Stimulated activated CD4-positive, alpha-beta T cell treated with anti-CD3 and anti-CD28 coated beads, Interleukin-1b, Interleukin-23, amount 100 ng/mL, for 4 hours (primary cell): Measurements from ENCODE around the gene ATP5IF1.

Experiments used
- DNase-seq, 2 donors: peaks; one replicate each; pipeline ENCODE4 v3.0.0-alpha.2; 2020; ENCODE audit warnings: low read depth in 2 of 2

The ATP5IF1 gene

DNA sequence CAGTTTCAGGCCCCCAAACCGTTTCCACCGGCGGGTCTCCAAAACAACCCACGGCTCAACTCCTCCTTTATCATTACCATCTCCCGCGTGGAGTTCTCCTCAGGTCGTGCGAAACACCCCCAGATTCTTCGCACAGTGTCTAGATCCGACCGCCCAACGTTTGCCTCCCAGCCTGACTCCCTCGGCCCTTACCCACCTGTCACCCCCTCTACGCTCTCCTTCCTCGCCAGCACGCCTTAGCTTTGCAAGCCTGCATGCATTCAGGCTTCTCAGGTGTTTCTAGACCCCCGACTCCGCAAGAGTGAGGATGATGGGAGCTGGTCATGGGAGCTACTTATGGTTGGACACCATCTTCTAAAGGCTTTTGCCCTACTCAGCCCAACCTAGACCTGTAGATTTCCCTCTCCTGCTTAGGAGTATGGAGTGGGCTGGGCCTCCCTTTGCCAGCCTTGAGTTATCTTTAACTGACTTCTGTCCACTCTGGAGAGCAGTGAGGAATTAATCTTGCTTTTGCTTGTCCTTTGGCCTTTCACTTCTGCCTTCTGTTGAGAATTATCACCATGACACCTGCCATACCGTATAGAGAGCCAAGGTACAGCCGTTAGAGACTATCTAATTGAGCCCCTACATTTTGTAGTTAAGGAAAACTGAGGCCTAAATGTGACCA lies 865 bp downstream of the ATP5IF1 start:
- DNase-seq, result no peak

DNA sequence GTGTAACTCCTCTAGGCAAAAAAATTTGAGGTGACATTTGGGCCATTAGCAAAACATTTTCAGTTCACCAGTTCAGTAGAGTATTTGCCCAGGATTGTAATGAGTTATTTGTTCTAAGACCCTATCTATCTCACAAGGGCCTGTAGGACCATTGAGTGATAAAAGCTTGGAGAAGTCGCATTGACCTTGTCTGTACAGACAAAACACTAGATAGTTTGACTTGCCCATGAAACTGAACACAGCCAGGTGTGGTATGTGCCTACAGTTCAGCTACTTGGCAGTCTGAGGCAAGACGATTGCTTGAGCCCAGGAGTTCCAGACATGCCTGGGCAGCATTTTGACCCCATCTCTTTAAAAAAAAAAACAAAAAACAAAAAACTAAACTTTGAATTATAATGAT lies 3.1 kb downstream of the ATP5IF1 start:
- DNase-seq, result no peak

DNA sequence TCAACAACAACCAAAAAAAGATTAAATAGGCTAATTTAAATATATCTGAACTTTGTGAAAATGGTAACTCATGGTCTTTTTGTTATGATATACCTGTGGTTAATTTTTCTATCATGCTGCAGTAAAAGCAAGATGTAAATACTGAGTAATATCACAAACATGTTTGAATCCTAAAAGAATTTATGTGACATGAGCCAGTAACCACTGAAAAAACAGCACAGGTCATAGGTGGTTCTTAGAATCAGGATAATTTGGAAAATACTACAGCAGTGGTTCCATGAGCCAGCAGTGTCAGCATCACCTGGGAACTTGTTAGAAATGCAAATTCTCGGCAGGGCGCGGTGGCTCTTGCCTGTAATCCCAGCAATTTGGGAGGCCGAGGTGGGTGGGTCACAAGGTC lies 4.1 kb downstream of the ATP5IF1 start:
- no peak for DNase-seq

DNA sequence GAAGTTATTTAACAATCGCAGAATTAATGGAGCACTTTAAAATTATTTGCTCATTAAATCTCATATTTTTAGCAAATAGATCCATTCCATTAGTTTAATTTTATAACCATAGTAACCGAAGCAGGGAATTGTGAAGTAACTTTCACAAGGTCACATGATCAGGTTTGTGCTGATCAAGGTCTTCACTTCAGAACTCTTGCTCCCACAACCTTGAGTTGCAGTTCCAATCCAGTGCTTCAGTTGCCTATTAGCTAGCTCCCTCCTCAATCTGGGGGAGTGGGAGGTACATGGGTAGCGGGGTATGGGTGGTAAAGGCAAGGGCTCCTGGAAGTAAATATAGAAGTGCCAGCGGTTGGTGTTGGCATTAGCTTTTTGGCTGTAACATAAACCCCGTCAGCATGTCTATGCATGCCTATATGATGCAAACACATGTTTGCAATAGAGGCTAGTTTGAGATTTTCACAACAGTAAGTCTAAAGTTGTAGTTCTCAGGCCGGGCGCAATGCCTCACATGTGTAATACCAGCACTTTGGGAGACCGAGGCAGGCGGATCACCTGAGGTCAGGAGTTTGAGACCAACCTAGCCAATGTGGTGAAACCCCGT lies 5.8 kb downstream of the ATP5IF1 start:
- DNase-seq, result no peak

DNA sequence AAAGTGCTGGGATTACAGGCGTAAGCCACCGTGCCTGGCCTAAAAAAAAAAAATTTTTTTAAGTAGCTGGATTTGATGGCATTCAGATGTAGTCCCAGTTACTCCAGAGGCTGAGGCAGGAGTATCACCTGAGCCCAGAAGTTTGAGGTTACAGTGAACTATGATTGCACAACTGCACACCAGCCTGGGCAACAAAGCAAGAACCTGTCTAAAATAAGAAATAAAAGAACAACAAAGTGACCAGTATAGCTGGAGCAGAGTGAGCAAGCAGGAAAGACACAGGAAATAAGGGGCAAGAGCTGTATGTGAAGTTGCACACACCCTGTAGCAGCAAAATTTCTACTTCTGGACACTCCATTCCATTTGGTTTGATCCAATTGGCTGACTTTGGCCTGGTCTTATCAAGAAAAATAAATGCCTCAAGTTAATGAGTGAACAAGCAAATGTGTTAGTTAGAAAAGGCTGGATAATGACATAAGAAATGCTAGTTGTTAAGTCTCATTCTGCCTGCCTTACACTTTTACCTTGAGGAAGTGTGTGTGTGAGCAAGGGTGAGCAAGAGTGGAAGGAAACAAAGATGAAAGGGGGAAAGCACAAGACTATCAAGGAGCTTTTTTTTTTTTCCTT lies 7.9 kb downstream of the ATP5IF1 start:
- no peak for DNase-seq

DNA sequence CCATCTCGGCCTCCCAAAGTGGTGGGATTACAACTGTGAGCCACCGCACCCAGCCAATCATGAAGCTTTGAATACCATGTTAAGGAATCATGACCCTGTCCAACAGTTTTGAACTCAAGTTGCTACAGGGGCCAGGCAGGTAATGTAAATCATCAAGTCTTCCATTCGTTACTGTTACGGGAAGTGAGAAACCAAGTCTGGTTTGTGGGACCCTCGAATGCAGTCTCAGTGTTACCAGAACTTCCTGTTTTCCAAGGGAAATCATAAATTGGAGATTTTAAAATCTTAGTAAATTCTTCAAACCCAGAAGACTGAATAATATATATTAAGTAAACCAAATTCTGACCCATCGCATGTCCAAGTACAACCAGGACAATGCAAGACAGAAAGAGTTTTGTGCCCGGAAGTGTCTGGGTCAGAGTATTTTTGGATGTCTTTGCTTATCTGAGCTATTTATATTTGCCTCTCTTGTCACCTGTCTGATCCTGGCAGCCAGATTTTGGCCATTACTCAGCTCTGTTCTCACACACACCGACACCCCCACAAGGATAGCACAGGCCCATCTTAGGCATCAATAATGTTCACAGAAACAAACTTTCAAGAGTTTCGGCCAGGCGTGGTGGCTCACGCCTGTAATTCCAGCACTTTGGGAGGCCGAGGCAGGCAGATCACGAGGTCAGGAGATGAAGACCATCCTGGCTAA lies 8.8 kb downstream of the ATP5IF1 start:
- no peak for DNase-seq

DNA sequence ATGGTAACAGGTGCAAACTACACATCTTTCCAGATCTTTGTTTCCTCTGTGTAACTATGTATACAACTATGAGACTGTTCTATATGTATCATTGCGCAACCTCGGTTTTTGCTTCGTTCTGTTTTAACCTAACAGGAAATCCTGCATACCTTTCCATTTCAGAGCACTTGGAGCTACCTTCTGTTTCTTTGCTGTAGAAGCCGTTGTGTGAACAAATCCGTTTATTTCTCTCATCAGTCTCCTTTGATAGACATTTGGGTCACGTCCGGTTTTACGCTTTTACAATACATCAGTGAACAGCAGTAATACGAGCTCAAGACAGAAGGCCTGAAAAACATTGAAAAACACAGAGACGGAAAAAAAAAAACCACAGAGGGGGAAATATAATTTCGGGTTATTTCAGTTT lies 10.5 kb downstream of the ATP5IF1 start:
- no peak for DNase-seq

DNA sequence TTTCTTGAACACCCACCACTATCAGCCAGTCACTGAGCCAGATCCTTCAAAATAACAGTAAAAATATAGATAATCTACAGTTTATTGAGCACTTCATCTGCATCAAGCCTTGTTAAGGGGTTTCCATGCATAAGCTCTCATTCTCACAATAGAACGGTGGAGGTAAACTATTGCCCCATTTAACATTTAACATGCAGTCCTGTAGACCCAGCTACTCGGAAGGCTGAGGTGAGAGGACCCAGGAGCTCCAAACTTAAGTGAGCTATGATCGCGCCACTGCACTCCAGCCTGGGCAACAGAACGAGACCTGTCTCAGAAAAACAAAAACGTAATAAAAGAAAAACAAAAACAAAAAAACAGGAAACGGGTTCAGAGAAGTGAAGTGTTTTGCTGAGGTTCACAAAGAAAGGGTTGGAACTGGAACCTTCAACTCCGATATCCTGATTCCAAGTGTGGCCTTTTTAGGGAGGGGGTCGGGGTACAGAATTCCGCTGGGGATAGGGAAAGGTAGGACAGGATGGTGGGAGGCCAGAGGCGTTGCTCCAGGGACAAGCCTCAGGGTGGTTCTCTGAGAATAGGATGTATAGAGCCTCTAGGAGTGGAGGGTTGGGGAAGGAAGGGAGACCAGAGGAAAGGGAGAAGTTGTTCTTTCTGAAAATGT lies 11.8 kb downstream of the ATP5IF1 start:
- DNase-seq, result no peak

DNA sequence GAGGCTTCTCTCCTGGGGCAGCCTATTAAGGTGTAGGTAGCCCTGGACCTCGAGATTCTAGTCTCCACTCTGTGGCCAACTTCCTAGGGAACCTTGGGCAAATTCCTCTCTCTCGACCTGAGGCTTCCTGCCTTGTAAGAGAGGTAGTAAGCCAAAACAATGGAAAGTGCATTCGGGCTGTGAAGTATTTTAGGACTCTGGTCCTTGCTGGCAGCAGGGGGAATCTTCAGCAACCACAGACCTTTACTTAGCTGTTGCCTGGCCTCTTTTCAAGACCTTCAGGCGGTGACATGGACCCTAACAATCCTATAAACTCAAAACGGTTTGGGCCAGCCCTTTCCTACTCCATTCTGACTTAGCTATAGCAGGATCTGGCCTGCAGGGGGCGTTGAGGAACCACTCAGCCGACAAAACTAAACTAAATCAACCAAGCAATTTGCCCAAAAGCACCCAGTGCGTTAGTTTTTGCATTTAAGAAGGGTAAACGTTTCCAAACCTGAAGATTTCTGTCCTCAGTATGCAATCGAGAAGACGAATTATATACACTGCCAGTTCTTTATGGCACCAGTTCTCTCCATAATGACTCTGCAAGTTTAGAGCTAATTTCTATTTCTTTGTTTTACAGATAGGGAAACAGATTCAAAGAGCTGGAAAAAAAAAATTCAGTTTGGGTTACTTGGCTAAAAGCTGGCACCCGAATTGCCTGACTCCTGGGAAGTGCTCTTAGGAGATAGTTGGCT lies 12.5 kb downstream of the ATP5IF1 start:
- peak; percentile 70 to 71 for DNase-seq

DNA sequence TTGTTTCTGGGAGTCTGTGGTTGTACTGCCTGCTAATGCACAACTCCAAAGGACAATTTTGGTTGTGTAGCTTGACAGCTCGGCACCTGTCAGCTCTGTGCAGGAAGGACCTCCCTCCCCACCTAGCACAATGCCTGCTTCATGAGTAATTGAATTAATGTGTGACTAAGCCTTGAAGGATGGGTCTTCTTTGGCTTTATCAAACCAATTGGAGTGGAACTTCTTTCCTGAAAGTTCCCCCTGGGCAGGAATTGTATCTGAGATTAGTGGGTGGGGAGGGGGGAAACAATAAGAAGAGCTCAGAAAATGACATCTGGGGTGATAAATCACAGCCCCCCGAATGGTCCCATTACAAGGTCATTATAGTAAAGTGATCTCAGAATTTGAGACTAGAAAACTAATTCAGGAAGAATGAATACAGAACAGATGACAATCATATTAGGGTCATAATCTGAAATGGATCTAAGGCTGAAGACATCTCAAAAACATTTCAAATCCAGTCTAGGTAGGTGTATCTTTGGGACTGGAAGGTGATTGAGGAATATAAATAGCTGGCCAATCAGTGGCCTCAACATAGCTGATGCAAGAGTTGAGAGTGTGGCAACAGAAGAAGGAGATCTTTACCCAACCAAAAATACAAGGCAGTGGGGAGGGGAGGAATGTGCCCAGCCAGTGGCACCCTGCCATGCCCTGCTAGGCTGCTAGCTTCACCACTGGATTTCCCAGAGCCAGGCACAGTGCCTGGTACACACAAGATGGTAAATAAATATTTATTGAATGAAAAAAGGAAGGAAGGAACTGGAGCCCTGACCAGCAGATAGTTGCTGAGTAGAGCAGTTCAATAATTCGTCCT lies 13.3 kb downstream of the ATP5IF1 start:
- DNase-seq, result no peak

DNA sequence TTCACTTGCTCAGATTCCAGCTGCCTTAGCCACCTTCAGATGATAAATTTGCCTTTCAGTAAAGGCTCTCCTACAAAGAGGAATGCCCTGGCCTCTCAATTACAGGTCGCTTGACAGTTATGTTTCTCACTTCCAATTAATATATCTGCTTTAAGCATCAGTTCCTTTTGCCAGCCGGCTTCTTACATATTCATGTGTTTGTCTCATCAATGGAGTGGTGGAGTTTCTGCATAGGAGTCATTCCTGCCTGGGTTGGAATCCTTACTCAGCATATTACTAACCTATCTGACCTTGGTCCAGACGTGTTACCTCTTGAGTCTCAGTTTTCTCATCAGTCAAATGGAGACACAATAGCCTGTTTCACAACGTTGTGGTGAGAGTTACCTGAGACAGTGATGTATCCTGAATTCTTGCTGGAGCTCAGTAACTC lies 14.0 kb downstream of the ATP5IF1 start:
- DNase-seq, result no peak

DNA sequence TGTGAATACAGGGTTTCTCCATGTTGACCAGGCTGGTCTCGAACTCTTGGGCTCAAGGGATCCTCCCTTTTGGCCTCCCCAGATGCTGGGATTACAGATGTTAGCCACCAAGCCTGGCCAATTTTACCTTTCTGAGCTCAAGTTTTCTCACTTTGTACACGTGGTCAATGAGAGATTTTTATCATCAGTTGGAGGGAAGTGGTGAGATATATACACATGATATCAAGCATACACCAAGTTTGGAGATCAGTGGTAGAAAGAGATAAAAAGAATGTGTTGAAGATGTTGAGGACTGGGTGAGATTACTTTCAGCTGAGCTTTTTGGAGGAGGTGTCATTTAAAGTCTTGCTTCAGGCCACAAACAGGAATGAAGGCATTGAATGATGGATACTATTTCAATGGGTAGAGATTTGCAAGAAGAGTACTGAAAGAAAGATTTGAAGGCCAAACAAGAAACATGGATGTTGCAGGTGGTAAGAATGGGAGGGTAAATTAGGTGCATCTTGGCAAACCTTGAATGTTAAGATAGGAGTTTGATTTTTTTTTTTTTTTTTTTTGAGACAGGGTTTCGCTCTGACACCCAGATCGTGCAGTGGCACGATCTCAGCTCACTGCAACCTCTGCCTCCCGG lies 20.4 kb downstream of the ATP5IF1 start:
- DNase-seq, result no peak

DNA sequence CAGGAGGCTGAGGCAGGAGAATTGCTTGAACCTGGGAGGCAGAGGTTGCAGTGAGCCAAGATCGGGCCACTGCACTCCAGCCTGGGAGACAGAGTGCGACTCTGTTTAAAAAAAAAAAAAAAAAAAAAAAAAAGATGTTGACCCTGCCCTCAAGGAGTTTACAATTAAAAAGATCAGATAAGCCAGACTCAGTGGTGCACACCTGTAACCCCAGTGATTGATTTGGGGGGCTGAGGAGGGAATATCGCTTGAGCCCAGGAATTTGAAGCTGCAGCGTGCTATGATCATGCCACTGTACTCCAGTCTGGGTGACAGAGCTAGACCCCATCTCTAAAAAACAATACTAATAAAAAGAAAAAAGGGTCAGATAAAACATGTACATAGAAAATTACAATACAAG lies 21.8 kb downstream of the ATP5IF1 start:
- DNase-seq, result no peak

DNA sequence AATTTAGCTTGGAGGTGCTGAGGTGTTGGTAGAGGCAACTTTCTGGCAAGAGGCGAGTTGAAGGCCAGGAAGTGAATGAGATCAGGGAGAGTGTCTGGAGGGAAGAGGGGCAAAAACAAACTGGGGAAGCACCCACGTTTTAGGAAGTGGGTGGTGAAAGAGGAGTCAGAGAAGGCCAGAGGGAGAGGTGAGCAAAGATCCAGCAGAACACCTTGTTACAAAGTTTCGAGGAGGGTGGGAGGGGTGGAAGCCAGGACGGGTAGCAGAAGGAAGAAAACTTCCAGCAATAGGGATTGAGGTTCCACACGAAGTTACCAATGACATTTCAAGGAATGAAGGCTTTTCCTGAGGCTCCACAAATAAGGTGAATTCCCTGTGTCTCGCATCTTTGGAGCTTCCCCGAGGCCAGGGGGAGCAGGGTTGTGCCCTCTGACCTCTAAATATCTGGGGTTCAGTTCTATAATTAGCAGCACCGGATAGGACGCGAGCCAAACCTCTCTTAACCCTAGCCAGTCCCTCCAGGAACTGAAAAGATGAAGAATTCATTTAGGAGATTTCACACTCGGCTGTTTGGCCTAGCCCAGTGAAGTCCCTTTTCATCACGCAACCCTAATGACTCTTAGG lies 22.8 kb downstream of the ATP5IF1 start:
- no peak for DNase-seq

DNA sequence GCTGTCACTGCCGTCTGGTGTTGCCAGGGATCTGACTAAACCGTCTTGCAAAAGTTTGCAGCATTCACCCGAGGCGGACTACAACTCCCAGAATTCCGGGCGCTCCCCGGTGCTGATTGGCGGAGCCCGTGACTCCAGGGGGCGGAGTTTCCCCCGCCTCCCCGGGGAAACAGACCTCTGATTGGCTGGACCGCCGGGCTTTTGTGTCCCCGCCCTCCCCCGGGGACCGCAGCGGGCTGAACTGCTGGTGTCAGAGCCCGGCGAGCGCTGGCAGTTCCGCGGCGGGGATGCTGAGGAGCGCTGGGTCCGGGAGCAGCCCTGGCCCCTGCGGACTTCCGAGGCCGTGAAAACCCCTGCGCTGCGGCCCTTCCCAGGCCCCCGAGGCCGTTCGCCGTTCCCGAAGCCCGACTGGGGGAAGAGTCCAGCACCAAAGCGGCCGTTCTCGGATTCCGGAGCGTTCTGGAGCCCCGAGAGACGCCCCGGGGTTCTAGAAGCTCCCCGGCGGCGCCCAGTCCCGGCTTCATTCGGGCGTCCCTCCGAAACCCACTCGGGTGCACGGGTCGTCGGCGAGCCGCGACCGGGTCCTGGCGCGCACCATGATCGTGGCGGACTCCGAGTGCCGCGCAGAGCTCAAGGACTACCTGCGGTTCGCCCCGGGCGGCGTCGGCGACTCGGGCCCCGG lies 23.5 kb downstream of the ATP5IF1 start, which contains the start of gene SESN2:
TSS of gene SESN2 (plus strand) at position 267 of the 682 bp plus-strand sequence. CDS start at position 597, 330 bp downstream.
- peak; percentile 98 for DNase-seq

DNA sequence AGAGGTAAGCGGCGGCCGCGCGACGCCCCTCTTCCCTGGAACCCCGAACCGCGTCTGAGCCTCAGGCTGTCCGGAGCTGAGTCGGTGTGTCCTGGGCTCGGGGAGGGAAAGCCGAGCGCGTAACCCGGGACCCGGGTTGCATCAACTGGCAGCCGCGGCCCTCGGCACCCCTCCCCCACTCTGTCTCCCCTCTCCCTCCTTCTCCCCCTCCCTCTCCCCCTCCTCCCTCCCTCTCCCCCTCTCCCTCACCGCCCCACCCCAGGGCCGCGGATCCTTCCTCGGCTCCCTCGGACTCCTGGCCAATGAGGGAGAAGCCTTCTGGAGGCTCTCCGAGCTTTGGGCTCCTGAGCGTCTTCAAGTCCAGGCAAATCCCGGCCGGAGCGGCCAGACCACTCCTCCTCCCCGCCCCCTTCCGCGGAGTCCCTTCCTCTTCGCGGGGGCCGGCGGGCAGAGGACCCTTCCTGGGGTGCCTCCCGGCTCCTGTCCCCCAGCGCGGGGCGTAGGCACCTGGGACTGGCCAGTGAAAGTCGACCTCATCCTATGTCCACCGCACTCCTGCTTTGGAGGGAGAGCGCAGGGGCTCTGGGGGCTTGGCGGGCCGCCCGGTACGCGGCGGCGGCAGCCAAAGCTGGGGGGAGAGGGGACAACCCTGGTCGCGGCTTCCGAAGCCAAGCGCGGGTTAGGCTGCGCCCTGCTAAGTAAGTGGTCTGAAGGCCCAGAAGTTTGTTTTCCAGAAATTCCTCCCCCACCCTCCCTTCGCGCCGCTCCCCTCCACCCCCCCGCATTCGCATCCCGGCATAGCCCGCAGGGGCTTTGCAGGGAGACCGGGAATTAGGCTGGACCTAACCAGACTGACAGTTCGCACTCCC lies 24.2 kb downstream of the ATP5IF1 start:
- DNase-seq, result peak in 1 of 2 donors; percentile 36

DNA sequence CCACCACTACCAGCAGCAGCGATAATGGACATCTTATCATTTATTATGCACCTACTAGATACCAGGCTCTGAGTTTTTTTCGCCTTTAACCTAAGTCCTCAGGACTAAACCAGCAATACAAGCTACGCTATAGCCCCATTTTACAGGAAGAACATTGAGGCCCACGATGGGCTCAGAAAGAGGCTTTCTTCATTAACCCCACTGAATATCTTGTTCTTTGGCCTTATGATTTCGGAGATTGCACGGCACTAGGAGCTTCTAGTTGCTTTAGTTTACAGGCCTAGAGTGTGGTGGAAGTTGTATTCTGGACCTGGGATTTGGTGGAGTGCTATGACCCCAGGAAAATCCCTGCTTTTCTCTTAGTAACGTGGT lies 24.9 kb downstream of the ATP5IF1 start:
- no peak for DNase-seq

DNA sequence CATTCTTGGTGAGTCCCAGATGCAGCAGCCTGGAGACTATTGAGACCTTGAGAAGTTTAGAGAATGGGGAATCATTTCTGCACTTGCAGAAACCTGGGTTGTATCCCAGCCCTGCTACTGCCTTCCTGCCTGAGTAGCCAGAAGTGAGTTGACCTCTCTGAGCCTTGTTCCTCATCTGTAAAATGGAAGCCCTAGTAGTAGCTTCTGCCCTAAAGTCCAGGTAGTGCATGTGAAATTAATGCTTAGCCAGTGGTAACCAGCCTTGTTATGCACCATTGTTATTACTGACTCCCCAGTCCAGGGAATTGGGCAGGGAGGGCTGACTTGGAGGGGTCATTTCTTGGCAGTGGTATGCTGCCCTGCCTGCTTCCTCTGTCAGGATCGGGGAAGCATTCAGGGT lies 29.0 kb downstream of the ATP5IF1 start:
- DNase-seq, result no peak
